Stimulated activated CD4-positive, alpha-beta T cell treated with anti-CD3 and anti-CD28 coated beads, TNF-alpha, amount 100 ng/mL, for 48 hours (primary cell): ENCODE results near the gene NOG.

ENCODE experiments used
- DNase-seq, 3 donors: peaks; one replicate each; pipeline ENCODE4 v3.0.0-alpha.2; 2020; ENCODE audit warnings: low read depth in 3 of 3

NOG gene

DNA sequence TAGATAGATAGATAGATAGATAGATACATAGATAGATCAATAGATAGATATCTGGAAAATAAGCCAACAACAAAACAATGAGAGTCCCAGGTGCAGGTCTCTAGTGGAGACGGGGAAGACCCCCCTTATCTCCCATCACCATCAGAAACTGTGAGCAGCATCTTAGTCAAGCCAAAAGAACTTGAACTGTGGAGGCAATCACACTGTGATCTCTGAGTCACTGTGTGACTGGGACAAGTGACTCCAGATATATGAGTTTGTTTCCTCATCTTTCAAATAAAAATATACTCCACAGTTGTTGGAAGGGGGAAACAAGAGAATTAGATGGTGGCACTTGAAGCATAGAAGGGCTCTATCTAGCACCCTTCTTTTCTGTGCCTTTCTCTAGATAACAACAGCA is 42.1 kb downstream of the NOG start:
- DNase-seq = no peak

DNA sequence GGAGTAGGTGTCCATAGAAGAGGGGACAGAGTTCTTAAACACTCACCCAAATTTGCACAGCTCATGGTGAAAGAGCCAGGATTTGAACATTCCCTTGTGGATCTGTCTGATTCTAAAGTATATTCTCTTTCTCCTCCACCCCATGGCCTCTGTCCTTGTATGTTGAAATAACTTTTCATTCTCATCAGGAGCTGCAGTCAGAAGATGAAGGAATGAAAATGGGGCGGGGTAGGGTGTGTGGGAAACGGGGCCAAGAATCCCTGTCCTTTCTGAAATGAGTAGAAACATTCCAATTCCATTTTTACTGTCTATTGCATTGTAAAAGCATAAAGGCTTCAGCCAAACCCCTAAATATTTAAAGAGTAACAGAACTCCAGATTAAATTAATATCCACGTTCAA is 42.8 kb downstream of the NOG start:
- DNase-seq = no peak

DNA sequence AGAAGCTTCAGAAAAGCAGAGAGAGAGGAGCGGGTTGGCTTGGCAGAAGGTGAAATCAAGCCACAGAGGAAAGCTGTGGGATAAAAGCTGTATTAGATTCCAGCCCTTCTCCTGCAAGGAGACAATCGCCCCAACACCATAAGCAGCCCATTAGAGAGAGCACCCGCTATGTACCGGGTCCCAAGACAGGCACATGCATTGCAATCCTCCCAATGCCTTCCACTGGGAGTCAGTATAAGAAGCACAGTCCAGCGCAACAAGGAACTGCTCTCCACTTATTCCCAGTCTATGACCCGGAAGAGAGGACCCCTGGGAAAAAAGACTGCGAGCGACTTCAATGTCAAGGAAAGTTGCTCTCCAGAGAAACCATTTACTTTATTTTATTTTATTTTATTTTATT is 43.8 kb downstream of the NOG start:
- DNase-seq = no peak

DNA sequence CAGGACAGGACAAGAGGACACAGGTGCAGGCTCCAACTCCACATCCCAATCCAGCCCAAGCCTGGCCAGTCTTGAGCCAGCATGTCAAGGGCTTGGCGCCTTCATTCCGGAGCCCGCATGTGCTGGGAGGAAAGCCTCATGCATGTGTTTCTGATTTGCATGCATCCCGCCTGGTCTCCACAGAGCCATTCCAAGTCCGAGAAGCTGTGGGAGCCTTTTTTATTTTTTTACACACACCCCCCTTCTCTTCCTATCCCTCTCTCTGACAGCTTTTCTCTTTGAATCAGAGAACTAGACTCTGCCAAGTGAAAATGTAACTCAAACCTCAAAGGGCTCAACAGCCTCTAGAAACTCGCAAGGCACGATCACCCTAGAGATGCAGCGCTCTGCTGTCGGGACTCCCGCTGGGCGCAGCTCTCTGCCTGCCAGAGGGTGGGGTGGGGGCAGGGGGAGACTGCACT is 45.1 kb downstream of the NOG start:
- DNase-seq = no peak

DNA sequence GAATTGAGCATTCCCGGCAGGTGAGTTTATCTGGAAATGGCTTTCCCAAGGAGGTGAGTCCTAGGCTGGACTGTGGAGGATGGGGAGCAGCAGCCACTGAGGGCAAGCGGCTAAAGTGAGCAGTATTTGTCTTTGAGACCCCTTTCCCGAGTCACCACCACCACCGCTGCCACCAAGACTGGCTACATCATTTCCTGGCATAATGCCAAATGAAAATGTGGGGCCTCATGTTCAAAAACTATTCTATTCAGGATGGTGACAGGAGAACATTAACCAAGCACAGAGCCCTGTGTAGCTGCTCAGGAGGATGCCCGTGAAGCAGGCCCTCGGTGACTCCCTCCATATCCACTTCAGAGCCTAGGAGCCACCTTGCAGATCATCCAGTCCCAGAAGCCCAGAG is 46.0 kb downstream of the NOG start:
- DNase-seq = no peak

DNA sequence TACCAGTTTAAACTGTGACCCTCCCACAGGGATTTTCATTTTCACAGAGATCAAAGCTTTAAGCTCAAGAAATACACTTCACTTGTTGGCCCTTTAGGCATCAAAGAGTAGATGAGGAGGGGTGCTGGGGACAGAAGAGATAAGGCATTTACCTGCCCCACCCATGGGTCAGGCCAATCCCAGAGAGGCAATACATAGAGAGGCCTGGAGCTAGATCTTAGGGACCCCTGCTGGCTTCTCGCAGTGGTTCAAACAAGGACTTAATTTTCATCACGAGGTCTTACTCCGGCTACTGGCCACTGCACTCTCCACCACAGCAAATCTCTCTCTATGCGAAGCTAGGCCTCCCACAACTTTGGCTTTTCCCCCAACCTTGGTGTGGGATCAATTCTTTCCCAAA is 46.6 kb downstream of the NOG start:
- no peak for DNase-seq

DNA sequence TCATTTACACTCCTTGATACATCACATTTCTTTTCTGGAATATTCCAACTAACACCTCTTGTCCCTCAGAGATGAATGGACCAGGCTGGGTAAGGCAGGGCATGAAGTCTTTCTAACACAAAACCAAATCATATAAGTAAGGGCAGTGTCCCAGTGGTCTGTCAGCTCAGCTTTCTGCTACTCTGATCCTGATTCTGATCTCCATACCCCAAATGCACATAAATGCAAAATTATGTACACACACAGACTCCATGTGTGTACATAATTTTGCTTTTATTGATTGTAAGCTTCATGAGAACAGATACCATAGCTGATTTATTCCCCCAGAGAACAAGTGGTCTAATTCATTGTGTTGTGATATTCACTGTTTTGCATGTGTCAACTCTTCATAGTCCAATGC is 47.9 kb downstream of the NOG start:
- DNase-seq = no peak

DNA sequence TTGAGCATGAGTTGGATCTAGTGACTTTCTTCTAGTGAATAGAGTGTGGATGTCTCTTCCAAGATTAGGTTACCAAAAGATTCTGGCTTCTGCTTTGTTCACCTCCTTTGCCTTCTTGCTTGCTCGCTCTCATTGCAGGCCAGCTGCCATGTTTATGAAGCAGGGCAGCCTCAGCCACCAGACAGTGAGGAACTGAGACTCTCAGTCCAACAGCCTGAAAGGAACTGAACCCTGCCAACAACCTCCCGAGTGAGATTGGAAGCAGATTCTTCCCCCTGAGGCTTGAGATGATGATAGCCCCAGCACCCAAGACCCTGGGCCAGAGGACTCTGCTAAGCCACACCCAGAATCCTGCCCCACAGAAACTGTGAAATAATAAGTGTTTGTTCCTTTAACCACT is 48.4 kb downstream of the NOG start:
- no peak for DNase-seq

DNA sequence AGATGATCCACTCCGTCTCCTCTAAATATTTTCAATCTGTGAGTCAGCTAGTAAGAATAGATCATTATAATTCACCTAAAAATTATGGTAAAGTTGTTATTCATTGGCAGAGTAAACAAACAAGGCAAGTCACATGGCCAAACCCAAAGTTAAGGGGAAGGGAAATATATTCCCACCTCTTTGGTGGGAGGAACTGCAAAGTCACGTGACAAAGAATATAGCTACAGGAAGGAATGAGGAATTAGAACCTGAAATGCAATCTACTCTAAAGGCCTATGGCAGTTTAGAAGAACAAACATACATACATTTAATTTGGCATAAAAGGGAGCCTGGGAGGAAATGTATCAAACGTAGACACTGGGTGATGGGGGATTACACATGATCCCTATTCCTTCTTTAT is 48.9 kb downstream of the NOG start:
- no peak for DNase-seq
